Glutamatergic neuron (in vitro differentiated cells): ENCODE measurements around the gene ESYT2. TPM values are rescaled to one million over a fixed set of nuclear protein-coding genes. Genes with fewer than 3 reads are reported as not detected.
A peak's percentile ranks its signal among the peaks of the same experiment; 100 is the strongest.

Experiments
- DNase-seq: peaks from one replicate; pipeline ENCODE4 v3.0.0; 2022
- H3K27ac Mint-ChIP-seq: one replicate; pipeline ENCODE4 v1.8.0; 2020; ENCODE audit warnings: mild to moderate bottlenecking, mixed read lengths, inconsistent platforms; ENCODE audit not compliant: unreplicated experiment
- H3K27me3 Mint-ChIP-seq: one replicate; pipeline ENCODE4 v1.8.0; 2020; ENCODE audit warnings: mild to moderate bottlenecking, moderate library complexity, mixed read lengths, inconsistent platforms; ENCODE audit not compliant: unreplicated experiment
- H3K36me3 Mint-ChIP-seq: one replicate; pipeline ENCODE4 v1.8.0; 2020; ENCODE audit warnings: mild to moderate bottlenecking, mixed read lengths, inconsistent platforms; ENCODE audit not compliant: unreplicated experiment
- H3K4me1 Mint-ChIP-seq: one replicate; pipeline ENCODE4 v1.8.0; 2020; ENCODE audit warnings: mild to moderate bottlenecking, low read depth, mixed read lengths, inconsistent platforms; ENCODE audit not compliant: unreplicated experiment
- H3K4me3 Mint-ChIP-seq: one replicate; pipeline ENCODE4 v1.8.0; 2020; ENCODE audit warnings: mild to moderate bottlenecking, mixed read lengths, inconsistent platforms; ENCODE audit not compliant: unreplicated experiment
- H3K9me3 Mint-ChIP-seq: one replicate; pipeline ENCODE4 v1.8.0; 2020; ENCODE audit warnings: mild to moderate bottlenecking, moderate library complexity, mixed read lengths, inconsistent platforms; ENCODE audit not compliant: unreplicated experiment
- total RNA-seq: library from RNA; stranded (reverse); fragmentation: NEBNext Ultra II Directional; extraction: Animal tissue kit (Norgen Biotek cat#: 25700); gene quantifications from one replicate; pipeline ENCODE4 v1.2.1, GENCODE V29; 2021; ENCODE audit not compliant: unreplicated experiment
- TF ChIP-seq, protein P1 (sequence below): fragments of 200-600 bp; sonication (generic); IDR thresholded peaks from one replicate; pipeline ENCODE4 v1.5.0; 2021; ENCODE audit not compliant: partially characterized antibody, unreplicated experiment

The ESYT2 gene
- total RNA-seq, 1 donor from 2014 or later = 41.9 TPM

GRCh38 chr7:158803367-158803969, 25.8 kb downstream of the ESYT2 start:
- no peaks in the 10 kb centered on the region for H3K9me3 Mint-ChIP-seq

GRCh38 chr7:158802535-158803366, 26.6 kb downstream of the ESYT2 start:
- no peak for DNase-seq
- no peaks in the 10 kb centered on the region for H3K9me3 Mint-ChIP-seq
- no peak overlapping the region for H3K27ac Mint-ChIP-seq
- H3K4me3 Mint-ChIP-seq = no peak overlapping the region
- H3K36me3 Mint-ChIP-seq = peaks cover 11% of the 10 kb centered on the region
- TF ChIP-seq, protein P1, sequence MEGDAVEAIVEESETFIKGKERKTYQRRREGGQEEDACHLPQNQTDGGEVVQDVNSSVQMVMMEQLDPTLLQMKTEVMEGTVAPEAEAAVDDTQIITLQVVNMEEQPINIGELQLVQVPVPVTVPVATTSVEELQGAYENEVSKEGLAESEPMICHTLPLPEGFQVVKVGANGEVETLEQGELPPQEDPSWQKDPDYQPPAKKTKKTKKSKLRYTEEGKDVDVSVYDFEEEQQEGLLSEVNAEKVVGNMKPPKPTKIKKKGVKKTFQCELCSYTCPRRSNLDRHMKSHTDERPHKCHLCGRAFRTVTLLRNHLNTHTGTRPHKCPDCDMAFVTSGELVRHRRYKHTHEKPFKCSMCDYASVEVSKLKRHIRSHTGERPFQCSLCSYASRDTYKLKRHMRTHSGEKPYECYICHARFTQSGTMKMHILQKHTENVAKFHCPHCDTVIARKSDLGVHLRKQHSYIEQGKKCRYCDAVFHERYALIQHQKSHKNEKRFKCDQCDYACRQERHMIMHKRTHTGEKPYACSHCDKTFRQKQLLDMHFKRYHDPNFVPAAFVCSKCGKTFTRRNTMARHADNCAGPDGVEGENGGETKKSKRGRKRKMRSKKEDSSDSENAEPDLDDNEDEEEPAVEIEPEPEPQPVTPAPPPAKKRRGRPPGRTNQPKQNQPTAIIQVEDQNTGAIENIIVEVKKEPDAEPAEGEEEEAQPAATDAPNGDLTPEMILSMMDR = no peak
- peaks cover 4% of the 10 kb centered on the region for H3K27me3 Mint-ChIP-seq
- peaks cover 6% of the 10 kb centered on the region for H3K4me1 Mint-ChIP-seq

More at GRCh38 chr7:158803367-158803969, 25.8 kb downstream of the ESYT2 start:
- Mint-ChIP-seq H3K4me3 (no peak overlapping the region), H3K36me3 (peaks cover 11% of the 10 kb centered on the region), H3K27me3 (peaks cover 3% of the 10 kb centered on the region), H3K4me1 (peaks cover 6% of the 10 kb centered on the region), H3K27ac (no peak overlapping the region)
- TF ChIP-seq, protein P1 = no peak
- no peak for DNase-seq

GRCh38 chr7:158798741-158799140, 30.6 kb downstream of the ESYT2 start:
- H3K4me1 Mint-ChIP-seq = peaks cover 24% of the 10 kb centered on the region
- no peak overlapping the region for H3K27ac Mint-ChIP-seq

GRCh38 chr7:158796667-158797066, 32.6 kb downstream of the ESYT2 start:
- Mint-ChIP-seq H3K27ac (peak overlapping the region; percentile 93), H3K4me3 (peak overlapping the region; percentile 74), H3K4me1 (peaks cover 21% of the 10 kb centered on the region), H3K27me3 (peaks cover 8% of the 10 kb centered on the region), H3K36me3 (peaks cover 4% of the 10 kb centered on the region), H3K9me3 (peaks cover 5% of the 10 kb centered on the region)
- TF ChIP-seq, protein P1 = no peak
- peak; percentile 84 for DNase-seq

More at GRCh38 chr7:158798741-158799140, 30.6 kb downstream of the ESYT2 start:
- peaks cover 4% of the 10 kb centered on the region for H3K36me3 Mint-ChIP-seq
- no peak for DNase-seq
- H3K9me3 Mint-ChIP-seq = peaks cover 5% of the 10 kb centered on the region
- H3K4me3 Mint-ChIP-seq = no peak overlapping the region
- TF ChIP-seq, protein P1 = no peak
- H3K27me3 Mint-ChIP-seq = peaks cover 11% of the 10 kb centered on the region

DNA sequence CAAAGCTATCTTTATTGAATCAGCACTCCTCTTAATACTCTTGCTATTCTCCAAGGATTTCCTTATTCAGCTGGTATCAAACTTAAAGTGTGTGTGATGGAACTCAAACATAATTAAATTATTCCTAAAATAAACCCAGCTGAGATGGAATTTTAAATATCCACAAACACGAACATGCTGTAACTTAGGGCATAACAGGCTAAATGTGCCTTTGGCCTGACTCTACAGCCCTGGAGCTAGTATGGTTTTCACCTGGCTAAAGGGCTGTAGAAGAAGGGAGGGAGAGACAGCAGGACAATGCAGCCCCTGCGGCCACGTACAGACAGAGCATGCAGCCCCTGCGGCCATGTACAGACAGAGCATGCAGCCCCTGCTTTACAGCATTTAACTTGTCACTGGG, 34.0 kb downstream of the ESYT2 start:
- Mint-ChIP-seq H3K36me3 (peaks cover 9% of the 10 kb centered on the region), H3K4me1 (peaks cover 17% of the 10 kb centered on the region)
- TF ChIP-seq, protein P1 = no peak

More for the DNA sequence above, 34.0 kb downstream of the ESYT2 start:
- Mint-ChIP-seq H3K4me3 (no peak overlapping the region), H3K27ac (peak overlapping the region; percentile 70), H3K9me3 (peaks cover 5% of the 10 kb centered on the region), H3K27me3 (peaks cover 8% of the 10 kb centered on the region)
- DNase-seq = no peak
